Stimulated activated CD4-positive, alpha-beta T cell treated with anti-CD3 and anti-CD28 coated beads, Interleukin-12 subunit alpha, Interleukin-12 subunit beta, amount 100 ng/mL, for 48 hours (primary cell): ENCODE results near the gene LHX5.

Experiments used
- DNase-seq, 3 donors: peaks; one replicate each; pipeline ENCODE4 v3.0.0-alpha.2; 2020; ENCODE audit warnings: low read depth in 2 of 3, low spot score in 1 of 3

The LHX5 gene

GRCh38 chr12:113466454-113467141, 5.1 kb downstream of the LHX5 start:
- no peak for DNase-seq

DNA sequence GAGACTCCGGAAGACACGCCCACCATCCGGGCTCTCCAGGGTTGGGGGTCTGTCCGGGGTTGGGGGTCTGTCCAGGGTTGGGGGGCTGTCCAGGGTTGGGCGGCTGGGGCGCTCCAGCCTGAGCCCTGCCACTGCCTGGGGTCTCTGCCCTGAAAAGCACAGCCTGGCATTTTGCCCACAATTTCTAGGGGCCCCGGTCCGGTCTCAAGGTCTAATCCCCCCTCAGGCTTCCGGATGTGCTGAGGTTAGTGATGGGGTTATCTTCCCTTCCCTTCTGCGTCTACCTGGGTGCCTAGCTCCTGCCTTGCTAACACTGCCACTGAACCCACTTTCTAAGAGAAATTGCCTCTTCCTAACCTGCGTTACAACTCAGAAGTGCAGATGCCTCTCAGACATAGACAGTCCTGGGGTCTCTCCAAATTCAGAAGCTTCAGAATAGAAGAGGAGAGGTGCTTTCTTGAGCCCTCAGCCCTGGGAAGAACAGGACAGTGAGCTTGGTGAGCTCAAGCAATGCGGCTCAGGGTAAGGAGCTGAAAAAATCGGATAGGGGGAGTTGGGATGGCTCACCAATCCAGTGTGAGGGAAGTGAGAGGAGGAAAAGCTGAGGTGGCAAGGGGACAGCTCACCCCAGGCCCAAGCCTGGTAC, 5.7 kb downstream of the LHX5 start:
- no peak for DNase-seq

- no peak for DNase-seq
Observed at GRCh38 chr12:113464852-113465719, 6.6 kb downstream of the LHX5 start.

GRCh38 chr12:113464452-113464775, 7.3 kb downstream of the LHX5 start:
- DNase-seq: no peak

DNA sequence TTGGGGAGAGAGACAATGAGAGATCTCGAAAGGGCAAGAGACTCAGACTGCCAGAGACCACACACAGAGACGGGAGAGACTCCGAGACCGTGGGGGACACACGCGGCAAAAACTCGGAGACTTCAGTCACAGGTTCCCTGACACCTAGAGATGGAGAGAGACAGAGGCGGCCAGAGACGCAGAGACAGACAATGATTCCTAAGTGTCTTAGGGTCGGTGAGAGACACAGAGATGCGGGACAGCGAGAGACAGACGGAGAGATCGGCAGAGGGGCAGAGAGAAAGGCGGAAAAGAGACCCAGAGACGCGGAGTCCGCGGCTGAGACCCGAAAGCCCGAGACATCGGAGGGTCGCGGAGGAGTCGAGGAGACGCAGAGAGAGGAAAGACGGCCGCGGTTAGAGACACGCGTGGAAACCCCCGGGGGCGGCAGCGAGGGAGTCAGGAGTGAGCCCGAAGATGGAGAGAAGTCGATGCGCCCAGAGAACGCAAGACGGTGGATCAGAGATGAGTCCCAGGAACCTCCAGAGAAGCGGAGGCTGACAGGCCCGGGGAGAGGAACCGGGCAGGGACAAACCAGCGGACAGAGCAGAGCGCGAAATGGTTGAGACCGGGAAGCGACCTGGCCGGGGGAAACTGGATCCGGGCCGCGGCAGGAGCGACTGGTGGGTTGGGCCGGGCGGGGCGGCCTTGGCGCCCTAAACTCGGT, 7.8 kb downstream of the LHX5 start:
- DNase-seq: no peak

DNA sequence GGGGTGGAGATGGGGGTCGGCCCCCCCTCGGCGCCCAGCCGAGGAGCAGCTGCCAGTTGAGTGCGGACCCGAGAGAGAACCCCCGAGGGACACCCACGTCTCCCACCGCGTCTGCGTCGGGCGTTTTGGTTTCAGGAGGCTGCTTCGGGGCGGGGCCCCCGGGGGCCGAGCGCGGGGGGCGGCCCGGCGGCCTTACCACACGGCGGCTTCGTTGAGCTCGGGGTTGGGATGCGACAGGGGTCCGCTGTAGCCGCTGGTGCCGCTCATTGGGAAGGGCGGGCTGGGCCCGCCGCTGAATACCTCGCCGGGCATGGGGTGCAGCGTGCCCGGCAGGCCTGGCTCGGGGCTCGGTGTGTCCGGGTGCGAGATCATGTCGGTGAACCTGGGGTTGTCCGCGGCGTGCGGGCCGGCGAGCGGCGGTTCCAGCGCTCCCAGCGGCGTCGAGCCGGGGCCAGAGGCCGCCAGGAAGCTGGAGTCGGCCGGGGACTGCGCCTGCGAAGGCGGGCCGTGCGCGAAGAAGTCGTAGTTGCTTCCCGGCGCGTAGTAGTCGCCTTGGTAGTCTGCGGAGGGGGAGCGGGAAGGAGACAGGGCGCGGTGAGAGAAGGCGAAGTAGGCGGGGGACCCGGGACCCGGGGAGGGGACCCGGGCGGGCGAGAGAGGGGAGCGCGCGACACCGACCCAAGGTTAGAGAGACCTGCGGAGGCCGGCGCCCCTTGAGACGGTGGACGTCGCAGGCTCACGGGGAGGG, 8.5 kb downstream of the LHX5 start:
- no peak for DNase-seq

- DNase-seq: peak; percentile 42 to 68 (median 59)
Observed at GRCh38 chr12:113462117-113462774, 9.4 kb downstream of the LHX5 start.

GRCh38 chr12:113461666-113462065, 10.0 kb downstream of the LHX5 start:
- DNase-seq: no peak

GRCh38 chr12:113459981-113460380, 11.7 kb downstream of the LHX5 start:
- DNase-seq: no peak

DNA sequence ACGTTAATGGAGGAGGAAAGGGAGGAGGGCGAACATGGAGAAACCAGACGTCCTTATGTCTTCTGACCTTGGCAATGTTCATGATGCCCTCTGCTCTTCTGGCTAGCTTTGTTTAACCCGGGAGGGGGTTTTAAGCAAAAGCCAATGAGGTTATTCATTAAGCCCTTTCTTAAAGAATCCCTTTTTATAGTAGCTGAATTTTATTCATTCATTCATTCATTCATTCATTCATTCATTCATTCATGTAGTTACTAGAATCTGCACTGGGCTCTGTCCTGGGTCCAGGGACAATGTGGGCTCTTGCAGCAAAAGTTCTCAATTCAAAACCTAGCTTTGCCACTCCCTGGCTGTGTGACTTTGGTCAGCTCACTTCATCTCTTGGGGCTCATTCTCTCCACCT, 14.0 kb downstream of the LHX5 start:
- no peak for DNase-seq

GRCh38 chr12:113457185-113457584, 14.5 kb downstream of the LHX5 start:
- DNase-seq: no peak

- no peak for DNase-seq
Observed at GRCh38 chr12:113456761-113457160, 14.9 kb downstream of the LHX5 start.

DNA sequence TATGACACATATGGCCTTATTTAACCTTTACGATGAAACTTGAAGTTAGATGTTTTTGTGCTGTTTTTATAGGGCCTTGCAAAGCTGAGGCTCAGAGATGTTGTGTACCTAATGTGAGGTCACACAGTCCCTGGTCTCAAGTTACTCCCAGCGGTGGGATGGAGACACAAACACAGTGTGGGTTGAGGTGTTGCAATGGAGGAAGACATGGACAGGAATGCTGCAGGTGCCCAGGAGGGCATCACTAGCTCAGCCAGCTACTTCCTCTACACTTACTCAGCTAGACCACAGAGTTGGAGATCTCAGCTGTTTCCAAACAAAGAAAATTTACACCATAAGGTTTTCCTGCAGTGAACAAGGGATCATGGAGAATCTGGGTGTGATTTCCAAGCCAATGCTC, 15.5 kb downstream of the LHX5 start:
- no peak for DNase-seq

- DNase-seq: no peak
Observed at GRCh38 chr12:113453330-113453729, 18.3 kb downstream of the LHX5 start.

DNA sequence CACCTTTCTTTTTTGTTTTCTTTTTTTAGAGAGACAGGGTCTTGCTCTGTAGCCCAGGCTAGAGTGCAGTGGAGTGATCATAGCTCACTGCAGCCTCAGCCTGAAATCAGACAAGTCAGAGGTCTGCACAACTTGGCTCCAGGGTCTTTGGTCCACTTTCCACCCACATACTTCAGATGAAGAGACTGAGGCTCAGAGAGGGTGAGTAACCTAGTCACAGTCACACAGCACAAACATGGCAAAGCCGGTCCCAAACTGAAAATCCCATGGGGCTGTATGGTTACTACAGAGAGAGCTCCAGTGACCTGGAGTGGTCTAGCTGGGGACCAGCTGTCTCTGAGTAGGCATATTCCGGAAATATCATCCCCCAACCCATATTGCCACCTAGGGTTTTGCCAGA, 19.2 kb downstream of the LHX5 start:
- DNase-seq: no peak

GRCh38 chr12:113449839-113450238, 21.8 kb downstream of the LHX5 start:
- DNase-seq: no peak

- DNase-seq: no peak
Observed at GRCh38 chr12:113449299-113449698, 22.4 kb downstream of the LHX5 start.

DNA sequence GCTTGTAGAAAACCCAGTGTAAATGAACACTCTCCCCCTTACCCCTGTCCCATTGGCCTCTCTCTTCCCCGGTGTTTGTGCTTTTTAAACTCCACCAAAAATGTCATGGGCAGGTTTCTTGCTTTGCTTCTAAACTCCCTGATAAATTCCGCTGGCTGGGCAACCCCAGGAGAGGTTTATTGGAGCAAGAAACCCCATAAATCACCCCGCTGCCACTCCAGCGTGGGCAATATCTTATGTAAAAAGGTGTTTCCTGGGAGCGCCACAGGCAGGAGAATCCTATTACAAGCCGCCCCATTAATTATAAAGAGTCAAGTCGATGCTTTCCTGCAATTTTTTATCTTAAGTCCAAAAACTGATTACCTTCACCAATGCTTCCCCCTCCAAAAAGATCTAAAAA, 22.8 kb downstream of the LHX5 start:
- no peak for DNase-seq

DNA sequence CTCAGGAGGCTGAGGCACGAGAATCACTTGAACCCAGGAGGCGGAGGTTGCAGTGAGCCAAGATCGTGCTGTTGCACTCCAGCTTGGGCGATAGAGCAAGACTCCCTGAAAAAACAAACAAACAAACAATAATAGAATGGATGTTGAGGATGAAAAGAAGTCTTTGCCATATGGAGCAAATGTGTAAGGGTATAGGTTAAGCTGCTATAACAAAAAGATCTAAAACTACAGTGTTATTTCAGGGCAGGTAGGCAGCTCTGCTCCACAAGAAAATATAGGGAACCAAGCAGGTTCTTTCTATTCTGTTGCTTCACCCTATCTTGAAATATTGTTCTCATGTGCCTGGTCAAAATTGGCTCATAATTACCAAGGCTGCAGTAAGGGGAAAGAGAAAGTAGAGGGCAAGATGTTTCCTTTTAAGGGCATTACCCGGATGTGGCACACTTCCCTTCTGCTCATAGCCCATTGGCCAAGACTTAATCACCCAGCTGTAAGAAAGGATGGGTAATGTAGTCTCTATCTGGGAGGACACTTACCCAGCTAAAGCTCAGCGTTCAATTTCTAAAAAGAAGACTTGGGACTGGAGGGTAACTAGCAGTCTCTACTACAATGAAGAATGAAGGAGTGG, 26.0 kb downstream of the LHX5 start:
- DNase-seq: no peak

DNA sequence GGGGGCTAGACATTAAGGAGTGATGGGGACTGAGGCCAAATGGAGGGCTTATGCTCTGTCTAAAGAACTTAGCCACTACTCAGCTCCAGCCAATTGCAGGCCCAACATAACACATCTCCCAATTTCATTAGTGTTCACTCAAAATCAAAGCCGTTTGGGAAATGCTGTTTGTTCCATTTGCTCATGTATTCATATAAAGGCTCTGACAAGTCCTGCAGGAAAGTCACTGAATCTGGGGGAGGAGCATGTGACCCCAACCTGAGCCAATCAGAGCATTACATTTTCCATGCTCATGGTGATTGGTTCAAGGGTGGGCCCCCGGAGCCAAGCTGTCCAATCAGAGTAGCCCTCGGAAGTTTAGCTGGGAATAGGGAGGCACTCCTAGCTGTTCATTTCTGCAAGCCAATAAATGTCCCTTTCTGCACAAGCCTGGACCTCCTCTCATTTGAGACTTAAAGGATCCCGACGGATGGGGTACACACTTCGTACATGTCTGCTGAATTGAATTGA, 28.6 kb downstream of the LHX5 start:
- DNase-seq: no peak
